CD4-positive, alpha-beta T cell treated with Interleukin-21 for 1 hour (primary cell): Measurements from ENCODE around the gene FGF14.

ENCODE experiments used
- DNase-seq: peaks from one replicate; pipeline ENCODE4 v3.0.0-alpha.2; 2020

The FGF14 gene

GRCh38 chr13:101965096-101965495, 436.8 kb downstream of the FGF14 start:
- no peak for DNase-seq

- no peak for DNase-seq
Measured at GRCh38 chr13:101959016-101959415, 442.8 kb downstream of the FGF14 start.

GRCh38 chr13:101955764-101956163, 446.1 kb downstream of the FGF14 start:
- no peak for DNase-seq

GRCh38 chr13:101951114-101951513, 450.7 kb downstream of the FGF14 start:
- DNase-seq = no peak

- no peak for DNase-seq
Measured at GRCh38 chr13:101949681-101950080, 452.2 kb downstream of the FGF14 start.

- DNase-seq = no peak
Measured at GRCh38 chr13:101946401-101946800, 455.4 kb downstream of the FGF14 start.

- DNase-seq = no peak
Measured at GRCh38 chr13:101945435-101945834, 456.4 kb downstream of the FGF14 start.

GRCh38 chr13:101944521-101944920, 457.3 kb downstream of the FGF14 start:
- DNase-seq = no peak

GRCh38 chr13:101942535-101943157, 459.2 kb downstream of the FGF14 start:
- no peak for DNase-seq

GRCh38 chr13:101942038-101942437, 459.8 kb downstream of the FGF14 start:
- no peak for DNase-seq

GRCh38 chr13:101941095-101941783, 460.6 kb downstream of the FGF14 start:
- no peak for DNase-seq

- no peak for DNase-seq
Measured at GRCh38 chr13:101939370-101939769, 462.5 kb downstream of the FGF14 start.

GRCh38 chr13:101935828-101936227, 466.0 kb downstream of the FGF14 start:
- no peak for DNase-seq

- DNase-seq = no peak
Measured at GRCh38 chr13:101931186-101931585, 470.7 kb downstream of the FGF14 start.

GRCh38 chr13:101930331-101930730, 471.5 kb downstream of the FGF14 start:
- DNase-seq = no peak

- DNase-seq = no peak
Measured at GRCh38 chr13:101925731-101926130, 476.1 kb downstream of the FGF14 start.

GRCh38 chr13:101919541-101920181, 482.2 kb downstream of the FGF14 start:
- DNase-seq = no peak

GRCh38 chr13:101917833-101918661, 483.8 kb downstream of the FGF14 start:
- DNase-seq = no peak

- no peak for DNase-seq
Measured at GRCh38 chr13:101917475-101917810, 484.4 kb downstream of the FGF14 start.

- DNase-seq = no peak
Measured at GRCh38 chr13:101916775-101917474, 484.9 kb downstream of the FGF14 start.

- no peak for DNase-seq
Measured at GRCh38 chr13:101916108-101916774, 485.6 kb downstream of the FGF14 start.

GRCh38 chr13:101915755-101916107, 486.1 kb downstream of the FGF14 start:
- no peak for DNase-seq
